ENCODE data around the gene PDE6G. TPM values are rescaled to one million over a fixed set of nuclear protein-coding genes. Genes with fewer than 3 reads are reported as not detected.

The PDE6G gene
- total and polyA plus RNA-seq, 2 of the 13 experiments (the other 11 are each of a cell fraction or from before 2014, with no cell fraction given) = 1.4 to 6.7 TPM

DNA sequence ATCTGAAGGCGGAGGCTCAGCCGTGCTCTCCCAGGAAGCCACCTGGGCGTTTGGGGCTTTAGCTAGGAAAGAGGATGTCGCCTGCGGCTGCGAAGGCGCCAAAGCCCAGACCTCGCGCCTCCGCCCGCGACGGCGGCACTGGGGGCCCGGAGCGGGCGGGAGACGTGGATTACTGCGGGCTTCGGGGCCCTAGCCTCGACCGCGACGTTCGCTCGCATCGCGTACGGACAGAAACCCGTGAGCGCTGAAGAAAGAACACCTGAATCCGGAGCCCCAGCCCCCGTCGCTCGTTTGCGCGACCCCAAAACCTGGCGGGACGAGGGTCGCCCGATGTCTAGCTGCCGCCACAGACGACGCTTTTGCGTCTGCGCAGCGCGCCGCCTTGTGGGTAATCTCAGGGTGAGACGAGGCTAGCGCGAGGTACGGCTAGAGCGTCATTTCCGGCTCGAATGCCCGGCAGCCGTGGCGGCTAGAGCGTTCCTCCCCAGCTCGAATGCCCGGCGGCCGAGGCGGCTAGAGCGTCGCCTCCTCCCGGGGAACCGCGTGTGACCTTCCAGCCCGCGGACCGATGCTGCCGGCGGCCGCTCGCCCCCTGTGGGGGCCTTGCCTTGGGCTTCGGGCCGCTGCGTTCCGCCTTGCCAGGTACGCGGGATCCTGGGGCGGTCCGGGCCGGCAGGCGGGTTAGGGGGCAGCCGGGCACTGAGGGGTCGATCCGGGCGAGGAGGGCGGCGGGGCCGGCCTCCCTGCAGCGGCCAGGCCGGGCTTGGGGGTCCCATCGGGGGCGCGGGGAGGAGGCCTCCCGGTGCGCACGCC lies 46.8 kb upstream of the PDE6G start, which contains the start of gene MRPL12 (continued):
- TF ChIP-seq ZNF747 (CRISPR knock-in tag; IDR thresholded peaks at IDR 0.05; ENCODE audit: borderline replicate concordance) = peak; percentile 97
- no peak for TF ChIP-seq ZNF549 (CRISPR knock-in tag; IDR thresholded peaks at IDR 0.05)
- TF ChIP-seq ZSCAN30 (CRISPR knock-in tag; IDR thresholded peaks at IDR 0.05) = 0 out of 2 replicates have a peak, but pooled peaks have one; percentile 57
- TF ChIP-seq HIVEP1 (CRISPR knock-in tag; IDR thresholded peaks at IDR 0.05) = no peak; the same call in 1 of the 2 replicates
- TF ChIP-seq ZNF121 (CRISPR knock-in tag; IDR thresholded peaks at IDR 0.05) = no peak
- peak; percentile 98 for TF ChIP-seq CBFB (CRISPR knock-in tag; IDR thresholded peaks at IDR 0.05)
- no peak for TF ChIP-seq TRIM24 (CRISPR knock-in tag; IDR thresholded peaks at IDR 0.05)
- TF ChIP-seq ZNF234 (CRISPR knock-in tag; conservative IDR thresholded peaks at IDR 0.05) = peak; percentile 63; the same call in 1 of the 2 replicates
- peak; percentile 75 for TF ChIP-seq HNRNPK (IDR thresholded peaks at IDR 0.05; ENCODE audit: low read depth, low read length, poor library complexity, severe bottlenecking)
- peak; percentile 88 for TF ChIP-seq ZNF703 (CRISPR knock-in tag; IDR thresholded peaks at IDR 0.05; ENCODE audit: borderline replicate concordance)
- 0 out of 2 replicates have a peak, but pooled peaks have one; percentile 88 for TF ChIP-seq ZNF33A (CRISPR knock-in tag; IDR thresholded peaks at IDR 0.05; ENCODE audit: borderline replicate concordance)
- peak; percentile 94 for TF ChIP-seq POLR2G (IDR thresholded peaks at IDR 0.05; ENCODE audit: low read depth, low read length)
- TF ChIP-seq, protein P1, sequence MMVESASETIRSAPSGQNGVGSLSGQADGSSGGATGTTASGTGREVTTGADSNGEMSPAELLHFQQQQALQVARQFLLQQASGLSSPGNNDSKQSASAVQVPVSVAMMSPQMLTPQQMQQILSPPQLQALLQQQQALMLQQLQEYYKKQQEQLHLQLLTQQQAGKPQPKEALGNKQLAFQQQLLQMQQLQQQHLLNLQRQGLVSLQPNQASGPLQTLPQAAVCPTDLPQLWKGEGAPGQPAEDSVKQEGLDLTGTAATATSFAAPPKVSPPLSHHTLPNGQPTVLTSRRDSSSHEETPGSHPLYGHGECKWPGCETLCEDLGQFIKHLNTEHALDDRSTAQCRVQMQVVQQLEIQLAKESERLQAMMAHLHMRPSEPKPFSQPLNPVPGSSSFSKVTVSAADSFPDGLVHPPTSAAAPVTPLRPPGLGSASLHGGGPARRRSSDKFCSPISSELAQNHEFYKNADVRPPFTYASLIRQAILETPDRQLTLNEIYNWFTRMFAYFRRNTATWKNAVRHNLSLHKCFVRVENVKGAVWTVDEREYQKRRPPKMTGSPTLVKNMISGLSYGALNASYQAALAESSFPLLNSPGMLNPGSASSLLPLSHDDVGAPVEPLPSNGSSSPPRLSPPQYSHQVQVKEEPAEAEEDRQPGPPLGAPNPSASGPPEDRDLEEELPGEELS (CRISPR knock-in tag; IDR thresholded peaks at IDR 0.05) = peak; percentile 79
- TF ChIP-seq XBP1 (CRISPR knock-in tag; IDR thresholded peaks at IDR 0.05) = peak; percentile 62; the same call in 1 of the 2 replicates
- no peak; the same call in 1 of the 2 replicates for TF ChIP-seq ZSCAN12 (CRISPR knock-in tag; IDR thresholded peaks at IDR 0.05)
- no peak for TF ChIP-seq BHLHE40 (IDR thresholded peaks at IDR 0.05; ENCODE audit: low read length)
- no peak for TF ChIP-seq MAFF (IDR thresholded peaks at IDR 0.05; ENCODE audit: low read depth, low read length)
- TF ChIP-seq, protein P2, sequence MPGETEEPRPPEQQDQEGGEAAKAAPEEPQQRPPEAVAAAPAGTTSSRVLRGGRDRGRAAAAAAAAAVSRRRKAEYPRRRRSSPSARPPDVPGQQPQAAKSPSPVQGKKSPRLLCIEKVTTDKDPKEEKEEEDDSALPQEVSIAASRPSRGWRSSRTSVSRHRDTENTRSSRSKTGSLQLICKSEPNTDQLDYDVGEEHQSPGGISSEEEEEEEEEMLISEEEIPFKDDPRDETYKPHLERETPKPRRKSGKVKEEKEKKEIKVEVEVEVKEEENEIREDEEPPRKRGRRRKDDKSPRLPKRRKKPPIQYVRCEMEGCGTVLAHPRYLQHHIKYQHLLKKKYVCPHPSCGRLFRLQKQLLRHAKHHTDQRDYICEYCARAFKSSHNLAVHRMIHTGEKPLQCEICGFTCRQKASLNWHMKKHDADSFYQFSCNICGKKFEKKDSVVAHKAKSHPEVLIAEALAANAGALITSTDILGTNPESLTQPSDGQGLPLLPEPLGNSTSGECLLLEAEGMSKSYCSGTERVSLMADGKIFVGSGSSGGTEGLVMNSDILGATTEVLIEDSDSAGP (CRISPR knock-in tag; IDR thresholded peaks at IDR 0.05; ENCODE audit: borderline replicate concordance) = peak; percentile 91
- peak; percentile 78; the same call in 1 of the 2 replicates for TF ChIP-seq ZNF280B (CRISPR knock-in tag; IDR thresholded peaks at IDR 0.05; ENCODE audit: borderline replicate concordance)
- TF ChIP-seq POLR2A (IDR thresholded peaks at IDR 0.05; ENCODE audit: insufficient read depth in 1 of 2, low read depth in 2 of 2, low read length in 2 of 2) = peak in 1 of 2 experiments; percentile 96; a peak in 2 of 4 replicates
- TF ChIP-seq, protein P3, sequence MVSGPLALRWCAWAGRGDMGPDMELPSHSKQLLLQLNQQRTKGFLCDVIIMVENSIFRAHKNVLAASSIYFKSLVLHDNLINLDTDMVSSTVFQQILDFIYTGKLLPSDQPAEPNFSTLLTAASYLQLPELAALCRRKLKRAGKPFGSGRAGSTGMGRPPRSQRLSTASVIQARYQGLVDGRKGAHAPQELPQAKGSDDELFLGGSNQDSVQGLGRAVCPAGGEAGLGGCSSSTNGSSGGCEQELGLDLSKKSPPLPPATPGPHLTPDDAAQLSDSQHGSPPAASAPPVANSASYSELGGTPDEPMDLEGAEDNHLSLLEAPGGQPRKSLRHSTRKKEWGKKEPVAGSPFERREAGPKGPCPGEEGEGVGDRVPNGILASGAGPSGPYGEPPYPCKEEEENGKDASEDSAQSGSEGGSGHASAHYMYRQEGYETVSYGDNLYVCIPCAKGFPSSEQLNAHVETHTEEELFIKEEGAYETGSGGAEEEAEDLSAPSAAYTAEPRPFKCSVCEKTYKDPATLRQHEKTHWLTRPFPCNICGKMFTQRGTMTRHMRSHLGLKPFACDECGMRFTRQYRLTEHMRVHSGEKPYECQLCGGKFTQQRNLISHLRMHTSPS (CRISPR knock-in tag; IDR thresholded peaks at IDR 0.05; ENCODE audit: low read depth) = peak; percentile 64
- TF ChIP-seq SPEN (CRISPR knock-in tag; IDR thresholded peaks at IDR 0.05; ENCODE audit: low read depth) = peak; percentile 99
- TF ChIP-seq KLF16 (CRISPR knock-in tag; IDR thresholded peaks at IDR 0.05) = peak; percentile 10 to 97; a peak in 3 of 4 replicates
